Measurements from ENCODE around the gene MUC22. TPM values are rescaled to one million over a fixed set of nuclear protein-coding genes. Genes with fewer than 3 reads are reported as not detected.
"Not testable (repeated sequence)": the region's sequence is repeated elsewhere in the genome, so short reads cannot be mapped to it uniquely, and the experiment has no call there.

Gene MUC22
- total and polyA plus RNA-seq, 5 donors from 2014 or later = not detected

DNA sequence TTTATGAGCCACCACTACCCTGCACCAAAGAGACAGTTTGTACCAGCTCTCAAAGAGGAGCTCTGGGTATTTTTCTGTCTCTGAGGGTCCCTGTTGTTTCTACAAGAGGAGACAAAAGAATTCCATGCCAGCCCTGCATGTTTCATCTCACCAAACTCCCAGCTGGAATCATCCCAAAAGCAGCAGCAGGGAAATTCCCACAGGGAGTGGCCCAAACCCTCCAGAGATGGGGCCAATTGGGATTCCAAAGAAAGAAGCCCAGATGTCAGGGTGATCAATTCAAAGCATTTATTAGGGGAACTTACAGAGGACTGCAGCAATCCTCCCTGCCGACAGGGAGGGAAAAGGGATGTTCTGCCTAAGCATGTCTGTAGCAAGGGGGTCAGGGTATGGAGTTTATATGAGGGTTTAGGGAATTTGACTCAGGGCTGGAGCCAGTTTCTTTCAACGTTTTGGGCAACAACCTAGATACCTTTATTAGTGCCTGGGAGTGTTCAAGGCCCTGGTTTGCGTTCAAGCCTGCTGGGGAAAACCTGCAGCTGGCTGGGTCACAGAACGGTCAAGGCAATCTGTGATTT is 47.2 kb downstream of the MUC22 start:
- no peak overlapping the region for H3K27ac Mint-ChIP-seq
- no peak overlapping the region for H3K27ac ChIP-seq (ENCODE audit: insufficient read depth, low read length, poor library complexity, severe bottlenecking)
- peaks cover 4% of the 10 kb centered on the region for H3K27me3 ChIP-seq (ENCODE audit: control insufficient read depth, insufficient read depth, low read length)
- no peaks in the 10 kb centered on the region for H3K36me3 Mint-ChIP-seq
- DNase-seq (no peak), ATAC-seq (ENCODE audit: low read depth in 2 of 2) (no peak)
- H3K9me3 Mint-ChIP-seq = no peaks in the 10 kb centered on the region
- no peaks in the 10 kb centered on the region for H3K4me1 ChIP-seq (ENCODE audit: control insufficient read depth, insufficient read depth, low read length, poor library complexity, severe bottlenecking)
- H3K36me3 ChIP-seq (ENCODE audit: control insufficient read depth, insufficient read depth, low read length) = no peaks in the 10 kb centered on the region
- no peak overlapping the region for H3K4me3 ChIP-seq (ENCODE audit: low read depth, low read length)
- peaks cover 42% of the 10 kb centered on the region for H3K27me3 Mint-ChIP-seq
- H3K4me1 Mint-ChIP-seq = no peaks in the 10 kb centered on the region
- no peaks in the 10 kb centered on the region for H3K9me3 ChIP-seq (ENCODE audit: control insufficient read depth in 2 of 2, low read length in 2 of 2)
- no peak overlapping the region for H3K4me3 Mint-ChIP-seq

- DNase-seq = peak in 1 of 3 donors; percentile 31
- no peaks in the 10 kb centered on the region for H3K9me3 ChIP-seq (ENCODE audit: control insufficient read depth in 2 of 2, low read length in 2 of 2)
- H3K4me3 ChIP-seq (ENCODE audit: low read depth, low read length) = no peak overlapping the region
- H3K9me3 Mint-ChIP-seq = no peaks in the 10 kb centered on the region
- no peaks in the 10 kb centered on the region for H3K4me1 ChIP-seq (ENCODE audit: control insufficient read depth, insufficient read depth, low read length, poor library complexity, severe bottlenecking)
- no peaks in the 10 kb centered on the region for H3K4me1 Mint-ChIP-seq
- no peak overlapping the region for H3K27ac ChIP-seq (ENCODE audit: insufficient read depth, low read length, poor library complexity, severe bottlenecking)
- ATAC-seq (ENCODE audit: low read depth in 2 of 2) = no peak
- no peaks in the 10 kb centered on the region for H3K36me3 ChIP-seq (ENCODE audit: control insufficient read depth, insufficient read depth, low read length)
- H3K27ac Mint-ChIP-seq = no peak overlapping the region
- H3K27me3 ChIP-seq (ENCODE audit: control insufficient read depth, insufficient read depth, low read length) = no peaks in the 10 kb centered on the region
- no peak overlapping the region for H3K4me3 Mint-ChIP-seq
- H3K36me3 Mint-ChIP-seq = no peaks in the 10 kb centered on the region
- peaks cover 36% of the 10 kb centered on the region for H3K27me3 Mint-ChIP-seq
Observed at GRCh38 chr6:31058128-31058894, 48.0 kb downstream of the MUC22 start.

DNA sequence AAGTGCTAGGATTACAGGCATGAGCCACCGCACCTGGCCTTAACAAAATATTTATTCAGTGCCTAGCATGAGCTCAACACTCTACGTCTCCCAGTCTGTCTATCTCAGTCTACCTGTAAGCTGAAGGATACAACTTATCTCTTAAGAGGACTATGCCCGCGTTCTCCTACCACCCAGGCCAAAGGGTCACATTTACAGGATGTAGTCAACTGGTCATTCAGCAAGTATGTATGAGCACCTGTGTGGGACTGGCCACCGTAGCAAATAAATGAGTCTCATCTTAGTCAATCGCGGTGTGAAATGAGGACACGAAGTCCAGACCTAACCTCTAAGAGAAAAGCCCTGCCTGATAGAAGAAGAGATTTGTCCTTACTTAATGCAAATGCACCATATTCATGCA is 49.9 kb downstream of the MUC22 start:
- Histone ChIP-seq H3K36me3 (ENCODE audit: control insufficient read depth, insufficient read depth, low read length) (no peaks in the 10 kb centered on the region), H3K27me3 (ENCODE audit: control insufficient read depth, insufficient read depth, low read length) (no peaks in the 10 kb centered on the region), H3K27ac (ENCODE audit: insufficient read depth, low read length, poor library complexity, severe bottlenecking) (no peak overlapping the region), H3K4me3 (ENCODE audit: low read depth, low read length) (no peak overlapping the region), H3K4me1 (ENCODE audit: control insufficient read depth, insufficient read depth, low read length, poor library complexity, severe bottlenecking) (no peaks in the 10 kb centered on the region), H3K9me3 (ENCODE audit: control insufficient read depth in 2 of 2, low read length in 2 of 2) (no peaks in the 10 kb centered on the region)
- Mint-ChIP-seq H3K9me3 (peaks cover 0 to 1% (median 0%) of the 10 kb centered on the region in 7 donors), H3K27ac (no peak overlapping the region), H3K4me3 (no peak overlapping the region), H3K4me1 (no peaks in the 10 kb centered on the region), H3K36me3 (no peaks in the 10 kb centered on the region), H3K27me3 (peaks cover 25% of the 10 kb centered on the region)
- ATAC-seq (ENCODE audit: low read depth in 2 of 2) = no peak
- no peak for DNase-seq

- Histone ChIP-seq H3K27me3 (ENCODE audit: control insufficient read depth, insufficient read depth, low read length) (peaks cover 3% of the 10 kb centered on the region), H3K27ac (ENCODE audit: insufficient read depth, low read length, poor library complexity, severe bottlenecking) (no peak overlapping the region), H3K4me1 (ENCODE audit: control insufficient read depth, insufficient read depth, low read length, poor library complexity, severe bottlenecking) (no peaks in the 10 kb centered on the region), H3K36me3 (ENCODE audit: control insufficient read depth, insufficient read depth, low read length) (no peaks in the 10 kb centered on the region), H3K4me3 (ENCODE audit: low read depth, low read length) (no peak overlapping the region), H3K9me3 (ENCODE audit: control insufficient read depth in 2 of 2, low read length in 2 of 2) (no peaks in the 10 kb centered on the region)
- Mint-ChIP-seq H3K27me3 (peaks cover 14% of the 10 kb centered on the region), H3K4me3 (no peak overlapping the region), H3K9me3 (peaks cover 0 to 1% (median 0%) of the 10 kb centered on the region in 7 donors), H3K27ac (no peak overlapping the region), H3K4me1 (peaks cover 0 to 4% (median 2%) of the 10 kb centered on the region in 4 donors), H3K36me3 (no peaks in the 10 kb centered on the region)
- DNase-seq = no peak
- no peak for ATAC-seq (ENCODE audit: low read depth in 2 of 2)
Observed at GRCh38 chr6:31063906-31064435, 53.7 kb downstream of the MUC22 start.

DNA sequence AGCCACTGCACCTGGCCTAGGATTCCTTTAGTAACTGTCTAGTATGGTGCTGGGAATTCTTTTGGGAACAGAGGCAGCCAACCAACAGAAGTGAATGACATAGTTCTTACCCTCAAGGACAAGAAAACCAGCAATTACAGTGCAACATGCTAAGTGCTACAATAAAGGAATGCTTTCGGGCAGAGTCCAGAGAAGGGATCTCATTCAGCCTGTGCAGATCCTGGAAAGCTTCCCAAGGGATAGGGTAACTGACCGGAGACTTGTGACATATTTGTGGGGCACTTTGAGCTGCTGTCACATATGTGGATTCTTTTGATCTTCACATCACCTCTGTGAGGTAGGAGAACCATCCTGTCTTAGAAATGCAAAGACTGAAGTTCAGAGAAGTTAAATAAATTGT is 55.3 kb downstream of the MUC22 start:
- Histone ChIP-seq H3K27ac (ENCODE audit: insufficient read depth, low read length, poor library complexity, severe bottlenecking) (no peak overlapping the region), H3K27me3 (ENCODE audit: control insufficient read depth, insufficient read depth, low read length) (peaks cover 3% of the 10 kb centered on the region), H3K9me3 (ENCODE audit: control insufficient read depth in 2 of 2, low read length in 2 of 2) (no peaks in the 10 kb centered on the region), H3K36me3 (ENCODE audit: control insufficient read depth, insufficient read depth, low read length) (no peaks in the 10 kb centered on the region), H3K4me3 (ENCODE audit: low read depth, low read length) (no peak overlapping the region), H3K4me1 (ENCODE audit: control insufficient read depth, insufficient read depth, low read length, poor library complexity, severe bottlenecking) (no peaks in the 10 kb centered on the region)
- Mint-ChIP-seq H3K36me3 (no peaks in the 10 kb centered on the region), H3K27me3 (peaks cover 15% of the 10 kb centered on the region), H3K27ac (no peak overlapping the region), H3K4me3 (no peak overlapping the region), H3K4me1 (peaks cover 0 to 5% (median 4%) of the 10 kb centered on the region in 4 donors), H3K9me3 (peaks cover 0 to 1% (median 0%) of the 10 kb centered on the region in 7 donors)
- no peak for ATAC-seq (ENCODE audit: low read depth in 2 of 2)
- no peak for DNase-seq

- not testable (repeated sequence) for ATAC-seq (ENCODE audit: low read depth in 2 of 2); H3K4me1 ChIP-seq (ENCODE audit: control insufficient read depth, insufficient read depth, low read length, poor library complexity, severe bottlenecking); H3K4me3 Mint-ChIP-seq; H3K4me3 ChIP-seq (ENCODE audit: low read depth, low read length); H3K27ac Mint-ChIP-seq; DNase-seq; H3K9me3 ChIP-seq (ENCODE audit: control insufficient read depth in 2 of 2, low read length in 2 of 2); H3K36me3 ChIP-seq (ENCODE audit: control insufficient read depth, insufficient read depth, low read length); H3K4me1 Mint-ChIP-seq; H3K36me3 Mint-ChIP-seq; H3K27ac ChIP-seq (ENCODE audit: insufficient read depth, low read length, poor library complexity, severe bottlenecking); H3K9me3 Mint-ChIP-seq; H3K27me3 ChIP-seq (ENCODE audit: control insufficient read depth, insufficient read depth, low read length)
- H3K27me3 Mint-ChIP-seq = peaks cover 15% of the 10 kb centered on the region
Observed at GRCh38 chr6:31067028-31067427, 56.8 kb downstream of the MUC22 start.

- DNase-seq; H3K36me3 ChIP-seq (ENCODE audit: control insufficient read depth, insufficient read depth, low read length); H3K27ac Mint-ChIP-seq; H3K27me3 ChIP-seq (ENCODE audit: control insufficient read depth, insufficient read depth, low read length); H3K4me3 ChIP-seq (ENCODE audit: low read depth, low read length); H3K27ac ChIP-seq (ENCODE audit: insufficient read depth, low read length, poor library complexity, severe bottlenecking); H3K9me3 ChIP-seq (ENCODE audit: control insufficient read depth in 2 of 2, low read length in 2 of 2); H3K36me3 Mint-ChIP-seq; ATAC-seq (ENCODE audit: low read depth in 2 of 2); H3K4me3 Mint-ChIP-seq; H3K9me3 Mint-ChIP-seq; H3K4me1 Mint-ChIP-seq; H3K4me1 ChIP-seq (ENCODE audit: control insufficient read depth, insufficient read depth, low read length, poor library complexity, severe bottlenecking): not testable (repeated sequence)
- H3K27me3 Mint-ChIP-seq = peaks cover 15% of the 10 kb centered on the region
Observed at GRCh38 chr6:31067891-31068668, 57.8 kb downstream of the MUC22 start.
